Measurements from ENCODE around the gene HMCES.

GRCh38 chr3:129231331-129232119, 47.1 kb upstream of the HMCES start:
- TF ChIP-seq PATZ1 (CRISPR knock-in tag; IDR thresholded peaks at IDR 0.05; ENCODE audit: borderline replicate concordance), result no peak
- TF ChIP-seq CREB5 (CRISPR knock-in tag; IDR thresholded peaks at IDR 0.05; ENCODE audit: low read depth), result no peak
- no peak for TF ChIP-seq RARB (CRISPR knock-in tag; IDR thresholded peaks at IDR 0.05)
- TF ChIP-seq CSRNP3 (CRISPR knock-in tag; IDR thresholded peaks at IDR 0.05), result no peak
- no peak for TF ChIP-seq TOX (CRISPR knock-in tag; IDR thresholded peaks at IDR 0.05; ENCODE audit: borderline replicate concordance)
- TF ChIP-seq ZNF8 (CRISPR knock-in tag; IDR thresholded peaks at IDR 0.05), result no peak
- no peak for TF ChIP-seq ZC3H10 (CRISPR knock-in tag; IDR thresholded peaks at IDR 0.05)
- no peak for TF ChIP-seq ARNTL (CRISPR knock-in tag; IDR thresholded peaks at IDR 0.05; ENCODE audit: borderline replicate concordance, low read depth)
- no peak for TF ChIP-seq ZFP3 (CRISPR knock-in tag; IDR thresholded peaks at IDR 0.05)
- no peak for TF ChIP-seq ZFP30 (CRISPR knock-in tag; IDR thresholded peaks at IDR 0.05)

Data from SK-N-SH treated with all-trans-retinoic acid at 6 μM for 48 hours (cell line).